Epithelial cell of prostate (primary cell): ENCODE data around the gene PIKFYVE.
A peak's percentile ranks its signal among the peaks of the same experiment; 100 is the strongest.
"Not testable (repeated sequence)": the region's sequence is repeated elsewhere in the genome, so short reads cannot be mapped to it uniquely, and the experiment has no call there.

Experiments
- DNase-seq: peaks from one replicate; pipeline ENCODE4 v3.0.0-alpha.2; 2011; ENCODE audit warnings: low read depth, low spot score
- H3K27ac ChIP-seq: fragments of 450-650 bp; 2 replicates; pipeline ENCODE4 v1.5.1; 2017; ENCODE audit warnings: mild to moderate bottlenecking

PIKFYVE gene

DNA sequence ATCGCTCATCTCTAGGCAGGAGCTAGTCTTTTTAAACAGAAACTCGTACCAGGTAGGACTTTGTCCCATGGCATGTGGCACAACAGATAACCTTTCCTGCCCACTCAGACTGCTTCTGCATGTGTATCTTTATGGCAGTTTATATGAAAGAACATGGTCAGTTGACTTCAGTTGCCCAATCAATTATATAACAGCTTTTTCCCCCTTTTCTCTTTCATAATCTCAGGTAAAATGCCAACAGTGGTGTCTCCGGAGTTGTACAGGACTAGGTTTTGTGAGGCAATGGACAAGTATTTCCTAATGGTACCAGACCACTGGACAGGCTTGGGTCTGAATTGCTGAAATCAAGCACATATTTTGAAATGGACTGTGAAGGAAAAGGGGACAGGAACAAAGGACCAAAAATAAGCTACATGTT lies 88.9 kb downstream of the PIKFYVE start:
- no peak overlapping the region for H3K27ac ChIP-seq
- no peak for DNase-seq

DNA sequence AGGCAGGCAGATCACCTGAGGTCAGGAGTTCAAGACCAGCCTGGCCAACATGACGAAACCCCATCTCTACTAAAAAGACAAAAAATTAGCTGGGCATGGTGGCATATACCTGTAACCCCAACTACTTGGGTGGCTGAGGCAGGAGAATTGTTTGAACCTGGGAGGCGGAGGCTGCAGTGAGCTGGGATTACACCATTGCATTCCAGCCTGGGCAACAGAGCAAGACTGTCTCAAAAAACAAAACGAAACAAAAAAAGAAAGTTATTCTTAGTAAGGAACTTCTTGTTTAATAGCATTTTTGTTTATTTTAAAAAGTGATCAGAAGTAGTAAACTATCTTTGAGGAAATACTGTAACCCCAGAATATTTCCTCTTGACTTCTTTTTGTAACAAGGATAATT lies 90.4 kb downstream of the PIKFYVE start:
- DNase-seq, H3K27ac ChIP-seq: not testable (repeated sequence)

DNA sequence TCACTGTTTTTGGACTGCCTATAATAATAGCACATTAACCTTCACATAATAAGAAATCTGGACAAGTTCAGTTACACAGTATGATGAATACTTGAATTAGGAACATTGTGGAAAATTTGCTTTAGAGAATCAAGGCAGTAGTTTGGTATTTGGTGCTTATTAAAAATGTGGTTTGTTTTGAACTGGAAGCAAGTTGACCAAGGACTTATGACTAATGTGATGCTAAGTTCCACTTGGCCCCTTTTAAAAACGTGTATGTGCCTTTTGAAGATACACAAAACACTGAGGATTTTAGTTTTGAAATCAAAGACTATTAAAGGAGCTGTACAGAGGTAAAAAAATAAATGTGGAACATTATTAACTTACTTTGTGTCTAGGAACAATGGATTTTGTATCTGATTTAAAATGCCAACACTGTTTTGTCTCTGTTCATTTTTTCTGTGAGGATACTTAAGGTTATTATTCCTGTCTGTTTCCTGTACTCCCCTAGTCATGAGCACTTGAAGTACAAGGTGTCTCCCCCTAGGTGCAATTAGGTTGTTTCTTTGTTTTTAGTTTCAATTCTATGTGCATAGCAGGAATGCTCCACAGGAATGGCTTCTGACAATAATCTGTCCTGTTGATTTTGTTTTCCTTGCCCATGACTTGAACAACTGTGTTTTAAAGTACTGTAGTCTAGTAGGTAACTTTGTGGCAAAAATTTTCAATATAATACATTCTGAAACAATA lies 91.0 kb downstream of the PIKFYVE start:
- H3K27ac ChIP-seq: no peak overlapping the region
- DNase-seq: no peak

DNA sequence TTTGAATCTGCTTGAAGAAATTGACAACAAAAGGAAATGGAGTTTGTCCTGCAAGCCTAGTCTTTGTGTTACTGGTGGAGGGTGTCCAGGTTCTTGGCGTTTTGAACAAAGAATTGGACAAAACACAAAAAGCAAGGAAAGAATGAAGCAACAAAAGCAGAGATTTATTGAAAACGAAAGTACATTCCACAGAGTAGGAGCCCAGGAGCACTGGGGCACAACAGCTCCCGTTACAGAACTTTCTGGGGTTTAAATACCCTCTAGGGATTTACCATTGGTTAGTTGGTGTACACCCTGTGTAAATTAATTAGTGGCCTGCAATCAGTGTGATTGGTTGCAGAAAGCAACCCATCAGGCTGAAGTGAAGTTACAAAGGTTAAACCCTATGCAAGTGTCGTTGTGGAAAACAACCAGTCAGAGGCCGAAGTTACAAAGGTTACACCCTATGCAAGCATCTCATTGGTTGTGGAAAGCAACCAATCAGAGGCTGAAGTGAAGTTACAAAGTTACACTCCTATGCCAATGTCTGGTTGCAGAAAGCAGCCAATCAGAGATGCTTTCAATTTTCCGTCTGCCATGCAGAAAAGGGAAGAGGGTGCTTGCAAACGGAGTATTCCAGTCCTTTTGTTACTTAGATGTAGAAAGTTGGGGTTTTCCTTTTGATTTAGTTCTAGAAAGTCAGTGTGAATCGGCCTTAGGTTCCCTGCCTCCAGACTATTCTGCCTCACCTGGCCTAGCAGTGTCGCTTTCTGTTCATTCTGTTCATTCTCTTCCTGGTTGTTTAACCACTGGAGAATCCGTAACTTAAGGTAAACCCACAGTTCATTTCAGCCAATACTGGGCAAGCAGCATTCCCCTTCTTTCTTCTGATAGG lies 92.9 kb downstream of the PIKFYVE start:
- H3K27ac ChIP-seq: no peak overlapping the region
- no peak for DNase-seq

DNA sequence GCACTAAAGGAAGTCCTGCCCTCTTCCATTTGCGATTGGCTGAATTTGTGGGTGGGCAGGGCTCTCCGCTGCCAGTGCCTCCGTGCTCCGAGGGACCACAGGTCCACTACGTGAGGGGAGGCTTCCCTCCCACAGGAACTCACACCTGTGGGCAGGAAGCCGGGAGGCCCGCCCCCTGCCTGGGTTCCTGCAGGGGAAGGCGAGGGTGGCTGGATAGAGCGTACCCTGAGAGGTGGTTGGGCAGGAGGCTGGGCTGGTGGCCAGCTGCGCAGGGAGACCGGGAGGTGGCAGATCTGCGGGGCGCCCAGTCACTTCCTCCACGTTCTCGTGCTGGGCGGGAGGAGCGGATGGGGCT lies 93.6 kb downstream of the PIKFYVE start:
- no peak for DNase-seq

DNA sequence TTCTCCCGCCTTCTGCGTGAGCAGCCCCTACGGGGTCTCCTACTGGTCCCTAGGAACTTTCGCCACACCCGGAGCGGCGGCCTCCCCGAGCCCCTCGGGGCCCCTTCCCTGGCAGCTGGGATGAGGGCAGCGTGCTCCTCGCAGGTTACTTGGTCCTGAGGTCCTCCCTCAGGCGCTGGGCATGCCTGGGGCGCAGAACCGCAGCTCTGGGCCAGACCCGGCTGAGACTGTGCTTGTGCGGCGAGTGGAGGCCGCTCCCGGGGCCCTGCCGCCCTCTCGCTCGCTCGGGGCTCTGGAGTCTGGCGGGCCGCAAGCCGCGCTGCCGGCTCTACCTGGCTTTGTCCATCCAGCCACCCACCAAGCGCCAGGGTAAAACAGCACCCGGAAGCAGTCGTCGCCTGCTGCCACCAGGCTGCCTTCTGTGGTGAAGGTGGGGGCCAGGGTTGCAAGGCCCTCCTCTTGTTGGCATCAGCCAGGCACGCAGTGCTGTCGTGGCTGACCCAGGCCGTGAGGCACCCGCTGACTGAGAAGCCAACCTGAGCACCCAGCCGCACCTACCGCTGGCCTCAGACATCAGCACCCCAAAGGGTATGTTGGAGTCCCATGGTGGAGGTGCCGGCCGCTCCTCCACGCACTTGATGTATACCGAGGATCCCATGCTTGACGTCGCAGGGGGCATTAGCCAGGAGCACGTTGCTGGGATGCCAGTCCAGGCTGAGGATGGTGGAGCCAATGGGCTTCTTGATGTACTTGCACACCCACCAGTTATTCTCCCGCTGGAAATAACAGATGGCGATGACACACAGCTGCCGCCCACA lies 94.4 kb downstream of the PIKFYVE start:
- no peak overlapping the region for H3K27ac ChIP-seq
- DNase-seq: no peak

More for the DNA sequence above, 93.6 kb downstream of the PIKFYVE start:
- H3K27ac ChIP-seq: no peak overlapping the region

DNA sequence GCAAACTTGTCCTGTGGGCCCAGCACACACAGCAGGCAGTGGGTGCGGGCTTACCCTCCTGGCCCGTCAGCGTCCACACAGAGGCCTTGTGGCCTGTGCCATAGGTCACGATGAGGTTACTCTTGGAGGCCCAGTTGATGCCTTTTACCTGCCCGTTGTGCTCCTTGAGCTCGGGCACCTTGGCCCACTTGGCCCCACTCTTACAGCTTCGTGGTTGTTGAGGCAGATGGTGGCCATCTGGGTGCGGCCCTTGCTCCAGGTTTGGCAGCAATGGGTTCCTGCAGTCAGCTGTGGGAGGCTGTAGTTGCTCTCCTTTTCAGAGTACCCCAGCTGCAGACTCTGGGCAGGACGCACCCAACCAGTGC lies 95.0 kb downstream of the PIKFYVE start:
- H3K27ac ChIP-seq: no peak overlapping the region
- no peak for DNase-seq

DNA sequence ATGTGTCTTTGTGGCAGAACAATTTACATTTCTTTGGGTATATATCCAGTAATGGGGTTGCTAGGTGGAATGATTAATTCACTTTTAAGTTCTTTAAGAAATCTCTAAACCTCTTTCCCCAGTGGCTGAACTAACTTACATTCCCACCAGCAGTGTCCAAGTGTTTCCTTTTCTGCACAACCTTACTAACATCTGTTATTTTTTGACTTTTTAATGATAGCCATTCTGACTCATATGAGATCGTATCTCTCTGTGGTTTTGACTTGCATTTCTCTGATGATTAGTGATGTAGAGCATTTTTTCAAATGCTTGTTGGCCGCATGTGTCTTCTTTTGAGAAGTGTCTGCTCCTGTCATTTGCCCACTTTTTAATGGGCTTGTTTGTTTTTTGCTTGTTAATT lies 97.4 kb downstream of the PIKFYVE start:
- no peak overlapping the region for H3K27ac ChIP-seq
- peak; percentile 14 for DNase-seq

DNA sequence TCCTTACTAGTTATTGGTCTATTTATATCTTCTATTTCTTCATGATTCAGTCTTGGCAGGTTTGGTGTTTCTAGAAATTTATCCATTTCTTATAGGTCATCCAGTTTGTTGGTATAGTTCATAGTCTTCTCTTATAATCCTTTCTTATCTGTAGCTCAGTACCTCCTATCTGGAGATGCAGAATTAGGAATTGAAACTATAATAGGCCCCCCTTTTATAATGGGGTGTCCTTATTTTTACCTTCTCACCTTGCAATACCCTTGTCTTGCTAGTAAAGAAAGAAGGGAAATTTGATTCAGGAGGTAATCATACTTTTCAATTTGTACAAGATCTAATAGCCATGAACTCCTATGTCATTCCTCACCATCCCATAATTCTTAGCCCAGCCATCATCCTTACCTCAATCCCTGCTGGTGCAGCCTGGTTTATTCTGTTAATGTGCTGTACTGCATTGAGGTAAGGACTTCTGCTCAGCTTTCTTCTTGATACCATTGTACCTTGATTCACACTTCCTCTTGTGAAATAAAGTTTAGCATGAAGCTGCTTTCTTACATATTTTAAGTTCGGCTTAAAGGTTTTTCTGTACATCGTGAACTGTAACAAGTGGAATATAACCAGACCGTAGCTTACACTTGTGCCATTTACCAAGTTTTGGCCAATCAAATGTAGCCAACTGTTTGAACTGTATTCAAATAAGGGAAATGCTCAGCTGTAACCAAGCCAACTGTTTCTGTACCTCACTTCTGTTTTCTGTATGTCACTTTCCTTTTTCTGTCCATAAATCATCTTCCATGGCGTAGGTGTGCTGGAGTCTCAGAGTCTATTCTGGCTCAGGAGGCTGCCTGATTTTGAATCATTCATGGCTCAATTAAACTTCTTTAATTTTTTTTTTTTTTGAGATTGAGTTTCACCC lies 100.4 kb downstream of the PIKFYVE start:
- DNase-seq: no peak
- no peak overlapping the region for H3K27ac ChIP-seq

DNA sequence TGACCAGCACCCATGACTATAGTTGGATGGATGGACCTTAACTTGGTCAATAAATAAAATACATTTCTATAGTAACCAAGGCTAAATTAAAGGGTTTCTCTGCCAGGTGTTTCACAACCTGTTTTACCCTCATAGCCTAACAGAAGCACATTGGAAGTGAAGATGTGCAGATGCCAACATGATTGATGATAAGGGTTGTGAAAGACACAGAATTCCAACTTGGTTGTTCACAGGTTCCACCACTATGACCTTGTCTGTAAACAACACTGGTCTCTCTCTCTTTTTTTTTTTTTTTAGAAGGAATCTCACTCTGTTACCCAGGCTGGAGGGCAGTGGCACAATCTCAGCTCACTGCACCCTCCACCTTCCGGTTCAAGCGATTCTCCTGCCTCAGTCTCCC lies 103.0 kb downstream of the PIKFYVE start:
- peak; percentile 10 for DNase-seq
- H3K27ac ChIP-seq: no peak overlapping the region

DNA sequence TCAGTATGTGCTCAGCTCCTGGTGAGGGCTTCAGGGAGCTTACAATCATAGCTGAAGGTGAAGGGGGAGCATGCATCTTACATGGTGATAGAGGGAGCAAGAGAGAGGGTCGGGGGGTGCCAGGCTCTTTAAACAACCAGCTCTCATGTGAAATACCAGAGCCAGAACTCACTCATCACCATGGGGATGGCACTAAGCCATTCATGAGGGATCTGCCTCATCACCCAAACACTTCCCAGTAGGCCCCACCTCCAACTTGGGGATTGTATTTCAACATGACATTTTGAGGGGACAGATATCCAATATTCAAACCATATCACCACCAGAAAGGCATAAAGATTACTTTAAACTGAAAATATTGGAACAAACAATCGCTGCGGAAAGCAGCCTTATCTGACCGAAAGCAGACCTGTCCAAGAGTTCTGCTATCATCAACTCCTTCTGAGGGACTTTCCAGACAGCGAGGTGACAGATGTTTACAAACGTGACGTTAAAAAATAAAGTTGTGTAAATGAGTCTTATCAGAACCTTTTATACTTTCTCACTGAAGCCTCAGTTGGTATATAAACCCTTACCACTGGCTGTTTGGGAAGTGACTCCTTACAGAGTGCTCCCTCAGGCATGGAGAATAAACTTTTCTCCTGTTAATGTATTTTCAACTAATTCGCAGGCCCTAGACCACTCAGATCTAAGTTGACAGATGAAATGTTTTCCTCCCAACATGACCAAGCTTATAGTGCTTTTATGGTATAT lies 105.0 kb downstream of the PIKFYVE start:
- DNase-seq: no peak

DNA sequence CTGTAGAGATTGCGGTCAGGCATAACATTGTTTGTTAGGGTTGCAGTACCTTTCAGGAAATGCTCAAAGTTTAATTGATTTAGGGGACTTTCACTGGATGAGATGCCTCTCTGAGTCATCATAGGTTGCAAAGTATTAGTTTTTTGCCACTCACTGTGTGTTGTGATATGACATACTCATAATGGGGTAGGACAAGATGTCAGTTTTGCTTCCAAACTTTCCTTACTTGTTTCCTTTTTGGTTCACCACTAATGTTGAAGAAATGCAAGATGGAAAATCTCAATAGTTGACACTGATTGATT lies 105.5 kb downstream of the PIKFYVE start:
- H3K27ac ChIP-seq: no peak overlapping the region
- DNase-seq: no peak

More for the DNA sequence above, 105.0 kb downstream of the PIKFYVE start:
- no peak overlapping the region for H3K27ac ChIP-seq

DNA sequence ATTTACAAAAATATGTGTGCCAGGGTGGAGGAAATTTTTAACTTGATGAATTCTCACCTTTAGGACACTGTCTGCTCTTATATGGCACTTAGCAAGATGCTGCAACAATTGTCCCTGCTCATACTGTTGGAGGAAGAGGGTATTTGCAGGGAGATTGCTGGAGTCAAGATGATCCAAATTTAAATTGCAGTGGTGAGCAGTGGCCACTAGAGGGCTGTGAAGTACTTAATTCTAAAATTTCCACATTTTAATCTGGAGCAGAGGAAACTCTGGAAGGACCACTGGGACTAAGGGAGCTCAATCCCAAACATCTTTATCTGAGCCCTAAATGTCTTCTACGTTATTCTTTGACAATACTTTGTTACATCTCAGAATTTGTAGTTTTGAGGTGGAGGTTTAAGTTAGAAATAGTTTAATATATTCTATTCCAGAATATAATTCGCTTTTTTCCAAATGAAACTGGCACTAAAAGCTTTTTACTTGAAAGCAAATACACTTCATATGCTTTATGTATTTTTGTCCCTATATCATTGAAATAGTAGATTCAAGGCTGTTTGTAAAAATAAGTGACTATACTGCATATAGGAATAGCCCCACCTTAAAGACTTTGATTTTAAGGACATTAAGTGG lies 107.5 kb downstream of the PIKFYVE start:
- no peak for DNase-seq

DNA sequence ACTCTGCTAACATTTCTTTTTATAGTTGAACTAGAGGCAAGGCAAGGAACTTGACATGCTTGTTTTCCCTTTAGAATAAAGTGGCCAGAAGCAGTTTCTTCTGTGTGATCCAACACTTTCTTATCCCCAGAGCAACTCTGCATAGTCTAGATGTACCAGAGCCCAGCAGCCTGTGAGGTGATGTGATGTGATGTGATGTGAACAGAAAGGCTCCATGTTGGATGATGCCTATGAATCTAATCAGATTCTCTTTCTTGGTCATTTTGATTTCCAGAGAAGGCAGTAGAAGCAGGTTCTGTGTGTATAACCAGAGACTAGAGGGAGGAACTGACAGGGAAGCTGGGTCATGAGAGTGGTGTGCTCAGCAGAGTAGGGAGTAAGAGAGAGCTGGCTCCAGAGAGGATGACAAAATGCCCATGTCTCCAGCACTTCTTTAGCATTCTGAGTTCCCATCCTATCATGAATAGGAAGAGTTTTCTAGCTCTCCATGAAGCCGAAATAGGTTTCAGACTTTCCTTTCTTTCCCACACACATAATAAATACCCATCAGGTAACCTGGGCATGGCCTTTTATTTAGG lies 109.5 kb downstream of the PIKFYVE start:
- no peak overlapping the region for H3K27ac ChIP-seq
- no peak for DNase-seq

More for the DNA sequence above, 107.5 kb downstream of the PIKFYVE start:
- no peak overlapping the region for H3K27ac ChIP-seq

DNA sequence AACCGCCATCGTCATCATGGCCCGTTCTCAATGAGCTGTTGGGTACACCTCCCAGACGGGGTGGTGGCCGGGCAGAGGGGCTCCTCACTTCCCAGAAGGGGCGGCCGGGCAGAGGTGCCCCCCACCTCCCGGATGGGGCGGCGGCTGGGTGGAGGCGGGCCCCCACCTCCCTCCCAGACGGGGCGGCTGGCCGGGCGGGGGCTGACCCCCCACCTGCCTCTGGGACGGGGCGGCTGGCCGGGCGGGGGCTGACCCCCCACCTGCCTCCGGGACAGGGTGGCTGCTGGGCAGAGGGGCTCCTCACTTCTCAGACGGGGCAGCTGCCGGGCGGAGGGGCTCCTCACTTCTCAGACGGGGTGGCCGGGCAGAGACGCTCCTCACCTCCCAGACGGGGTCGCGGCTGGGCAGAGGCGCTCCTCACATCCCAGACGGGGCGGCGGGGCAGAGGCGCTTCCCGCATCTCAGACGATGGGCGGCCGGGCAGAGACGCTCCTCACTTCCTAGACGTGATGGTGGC lies 111.3 kb downstream of the PIKFYVE start:
- not testable (repeated sequence) for H3K27ac ChIP-seq, DNase-seq

DNA sequence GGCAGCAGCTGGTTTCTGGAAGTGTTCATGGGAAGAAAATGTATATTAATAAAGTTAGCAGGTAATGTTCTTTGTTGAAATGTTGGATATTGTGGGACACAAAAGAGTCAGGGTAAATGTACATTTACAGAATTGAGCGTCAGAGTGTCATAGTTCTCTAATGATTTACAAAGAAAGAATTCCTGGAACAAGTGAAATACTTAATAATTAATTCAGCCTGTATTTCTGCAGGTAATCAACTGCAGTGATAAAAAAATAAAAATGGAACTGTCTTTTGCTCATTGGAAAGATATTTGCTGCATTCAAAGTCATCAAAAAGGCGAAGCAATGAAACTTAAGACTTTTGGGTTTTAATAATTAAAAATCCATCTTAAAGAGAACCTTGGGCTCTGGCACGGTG lies 113.1 kb downstream of the PIKFYVE start:
- H3K27ac ChIP-seq: no peak overlapping the region
- no peak for DNase-seq

DNA sequence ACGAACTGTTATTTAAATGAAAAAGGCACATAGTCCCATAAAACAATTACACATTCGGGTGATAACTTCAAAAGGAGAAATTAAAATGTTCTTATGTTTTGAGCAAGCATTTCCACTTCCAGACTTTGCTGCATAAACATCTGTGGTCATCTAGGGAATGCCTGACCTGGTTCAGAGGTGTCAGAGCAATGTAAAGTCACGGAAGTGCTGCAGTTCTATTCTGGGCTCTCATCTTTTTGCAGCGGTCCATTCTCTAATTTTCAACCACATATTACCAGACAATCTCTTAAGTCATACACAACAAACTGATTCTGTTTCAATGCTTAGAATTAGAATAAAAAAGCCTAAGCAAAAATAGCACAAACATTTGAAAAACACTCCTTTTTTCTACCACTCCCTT lies 118.6 kb downstream of the PIKFYVE start:
- H3K27ac ChIP-seq: no peak overlapping the region
- DNase-seq: no peak

DNA sequence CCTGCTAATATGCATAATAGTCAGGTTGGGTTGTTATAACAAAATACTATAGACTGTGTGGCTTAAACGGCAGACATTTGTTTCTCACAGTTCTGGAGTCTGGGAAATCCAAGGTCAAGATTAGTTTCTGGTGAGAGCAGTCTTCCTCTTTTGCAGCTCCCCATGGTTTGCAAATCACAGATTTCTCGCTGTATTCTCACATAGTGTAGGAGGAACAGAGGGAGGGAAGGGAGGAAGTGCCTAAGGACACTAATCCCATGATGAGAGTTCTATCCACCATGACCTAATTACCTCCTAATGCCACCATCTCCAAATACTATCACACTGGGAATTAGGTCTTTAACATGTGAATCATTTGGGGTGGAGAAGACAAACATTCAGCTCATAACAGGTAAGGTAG lies 120.5 kb downstream of the PIKFYVE start:
- no peak overlapping the region for H3K27ac ChIP-seq

More for the DNA sequence above, 120.5 kb downstream of the PIKFYVE start:
- no peak for DNase-seq
